ENCODE data around the gene JOSD1. TPM values are rescaled to one million over a fixed set of nuclear protein-coding genes. Genes with fewer than 3 reads are reported as not detected.
"Not testable (repeated sequence)": the region's sequence is repeated elsewhere in the genome, so short reads cannot be mapped to it uniquely, and the experiment has no call there.

Gene JOSD1
- polyA plus RNA-seq, 3 donors: 22.5 to 37.8 (median 34.1) TPM

DNA sequence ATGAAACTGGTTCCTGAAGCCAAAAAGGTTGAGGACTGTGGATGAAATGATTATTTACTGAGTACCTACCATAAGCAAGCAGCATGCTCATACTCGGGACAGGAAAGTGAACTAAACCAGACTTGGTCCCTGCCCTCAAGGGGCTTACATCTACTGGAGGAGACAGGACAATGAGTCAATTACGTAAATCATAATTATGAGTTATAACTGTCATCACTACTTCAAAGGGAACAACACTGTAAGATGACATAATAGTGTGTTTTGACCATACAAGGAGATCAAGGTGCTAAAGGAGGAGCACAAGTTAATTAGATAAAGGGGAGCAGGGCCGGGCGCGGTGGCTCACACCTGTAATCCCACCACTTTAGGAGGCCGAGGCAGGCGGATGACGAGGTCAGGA, 47.0 kb downstream of the JOSD1 start:
- no peak overlapping the region for H3K27ac ChIP-seq (ENCODE audit: low read depth, low read length)

GRCh38 chr22:38652859-38653258, 47.9 kb downstream of the JOSD1 start:
- no peak overlapping the region for H3K27ac ChIP-seq (ENCODE audit: low read depth, low read length)

More for the DNA sequence above, 47.0 kb downstream of the JOSD1 start:
- 97% methylated on average over 8 of the region's 8 CpGs for WGBS, 3 donors

DNA sequence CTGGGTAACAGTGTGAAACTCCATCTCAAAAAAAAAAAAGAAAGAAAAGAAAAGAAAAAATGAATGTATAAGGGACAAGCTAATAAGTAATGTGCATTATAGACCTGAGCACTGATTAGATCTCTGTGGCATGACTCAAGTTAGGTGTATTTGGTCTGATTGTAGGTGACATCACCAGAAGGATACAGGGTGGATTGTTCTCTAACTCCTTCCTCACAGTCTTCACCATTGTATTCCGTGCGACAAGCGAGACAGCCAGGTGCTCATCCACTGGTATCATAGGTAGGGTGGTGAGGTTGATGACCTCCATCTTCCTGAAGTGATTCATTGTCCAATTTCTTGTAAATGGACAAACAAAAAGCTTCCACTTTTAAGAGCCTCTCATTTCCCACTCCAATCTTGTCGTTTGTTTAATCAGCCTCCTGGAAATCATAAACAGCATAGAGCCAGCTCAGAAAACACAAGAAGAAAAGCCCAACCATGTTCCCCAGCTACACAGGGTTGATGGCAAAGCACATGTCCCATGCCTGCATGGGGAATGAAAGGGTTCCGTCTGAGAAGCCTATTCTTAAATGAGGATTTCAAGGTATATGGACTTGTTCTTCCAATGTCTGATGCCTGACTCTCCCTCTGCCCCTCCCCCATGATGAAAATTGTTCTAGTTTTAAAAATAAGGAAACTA, 50.8 kb downstream of the JOSD1 start:
- no peak overlapping the region for H3K27ac ChIP-seq (ENCODE audit: low read depth, low read length)
- 71 to 84% (median 79%) methylated on average over 5 of the region's 5 CpGs for WGBS, 3 donors

- H3K27ac ChIP-seq (ENCODE audit: low read depth, low read length): no peak overlapping the region
- 90 to 95% (median 92%) methylated on average over 6 of the region's 6 CpGs for WGBS, 3 donors
These were observed 55.3 kb downstream of the JOSD1 start for GRCh38 chr22:38645430-38645829.

DNA sequence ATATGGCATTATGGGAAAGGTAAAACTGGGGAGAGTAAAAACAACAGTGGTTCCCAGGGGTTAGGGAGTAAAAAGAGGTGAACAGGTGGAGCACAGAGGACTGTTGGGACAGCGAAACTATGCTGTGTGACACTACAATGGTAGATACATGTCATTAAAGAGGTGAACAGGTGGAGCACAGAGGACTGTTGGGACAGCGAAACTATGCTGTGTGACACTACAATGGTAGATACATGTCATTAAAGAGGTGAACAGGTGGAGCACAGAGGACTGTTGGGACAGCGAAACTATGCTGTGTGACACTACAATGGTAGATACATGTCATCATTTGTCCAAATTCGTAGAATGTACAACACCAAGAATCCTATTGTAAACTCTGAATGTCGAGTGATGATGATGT, 56.5 kb downstream of the JOSD1 start:
- WGBS, 3 donors: 92 to 96% (median 95%) methylated on average over 4 to 5 of the region's 5 CpGs
- not testable (repeated sequence) for H3K27ac ChIP-seq (ENCODE audit: low read depth, low read length)

DNA sequence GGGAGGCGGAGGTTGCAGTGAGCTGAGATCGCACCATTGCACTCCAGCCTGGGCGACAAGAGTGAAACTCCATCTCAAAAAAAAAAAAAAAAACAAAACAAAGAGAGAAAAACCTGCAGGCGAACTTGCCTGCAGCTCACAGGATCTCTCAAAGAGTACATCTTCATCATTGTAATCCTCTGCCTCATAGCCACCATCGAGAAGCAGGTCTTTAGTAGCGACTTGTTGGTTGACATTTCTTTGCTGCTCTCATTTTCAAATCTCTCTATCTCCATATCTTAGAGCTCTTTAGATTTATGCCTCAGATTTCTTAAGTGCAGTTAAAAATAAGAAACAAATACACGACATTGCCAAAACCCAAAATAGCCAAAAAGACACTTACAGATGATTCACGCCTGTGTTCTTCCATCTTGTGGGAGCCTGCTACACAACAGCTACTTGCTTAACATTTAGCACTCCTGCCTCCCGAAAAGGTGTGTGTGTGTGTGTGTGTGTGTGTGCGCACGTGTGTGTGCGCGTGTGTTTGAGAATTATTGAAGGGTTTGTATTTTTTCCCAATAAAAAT, 59.2 kb downstream of the JOSD1 start:
- 94 to 95% (median 95%) methylated on average over 12 to 13 of the region's 13 CpGs for WGBS, 3 donors
- H3K27ac ChIP-seq (ENCODE audit: low read depth, low read length): no peak overlapping the region

GRCh38 chr22:38638728-38639127, 62.0 kb downstream of the JOSD1 start:
- WGBS, 3 donors: 64 to 75% (median 67%) methylated on average over 3 of the region's 3 CpGs
- H3K27ac ChIP-seq (ENCODE audit: low read depth, low read length): no peak overlapping the region

- WGBS, 3 donors: 89 to 91% (median 90%) methylated on average over 2 of the region's 2 CpGs
- no peak overlapping the region for H3K27ac ChIP-seq (ENCODE audit: low read depth, low read length)
These were observed 62.5 kb downstream of the JOSD1 start for GRCh38 chr22:38638216-38638615.

Other genes with a start within 250 kb of the JOSD1 start
- not detected for gene KCNJ4, start 245.7 kb downstream of the JOSD1 start, polyA plus RNA-seq
- gene KDELR3, start 232.8 kb downstream of the JOSD1 start, polyA plus RNA-seq: 10 to 100 TPM in 1 of 3 donors, 1 to 10 TPM in 2; 6.5 to 24.2 (median 8.0) TPM
- gene DDX17, start 194.6 kb downstream of the JOSD1 start, polyA plus RNA-seq: 100 to 1,000 TPM; 124 to 144 (median 140) TPM
- gene DMC1, start 130.8 kb downstream of the JOSD1 start, polyA plus RNA-seq: 10 to 100 TPM in 1 of 3 donors, under 1 TPM in 2; 0.16 to 18.2 (median 0.23) TPM
- under 1 TPM in 2 of 3 donors, not detected in 1; 0.04 to 0.15 TPM for gene FAM227A, start 44.6 kb downstream of the JOSD1 start, polyA plus RNA-seq
- gene CBY1, start 44.3 kb downstream of the JOSD1 start, polyA plus RNA-seq: 10 to 100 TPM; 22.8 to 69.5 (median 23.6) TPM
- 10 to 100 TPM; 18.6 to 48.8 (median 39.9) TPM for gene TOMM22, start 19.0 kb downstream of the JOSD1 start, polyA plus RNA-seq
- gene GTPBP1, start 5.0 kb upstream of the JOSD1 start, polyA plus RNA-seq: 10 to 100 TPM; 13.2 to 20.9 (median 13.9) TPM
- 100 to 1,000 TPM in 1 of 3 donors, 10 to 100 TPM in 2; 76.8 to 218 (median 76.9) TPM for gene SUN2, start 55.1 kb upstream of the JOSD1 start, polyA plus RNA-seq
- 10 to 100 TPM; 11.6 to 16.0 (median 14.2) TPM for gene DNAL4, start 93.2 kb upstream of the JOSD1 start, polyA plus RNA-seq
- gene NPTXR, start 143.1 kb upstream of the JOSD1 start, polyA plus RNA-seq: 1 to 10 TPM; 2.7 to 3.6 (median 2.7) TPM
- gene CBX6, start 171.3 kb upstream of the JOSD1 start, polyA plus RNA-seq: 10 to 100 TPM in 2 of 3 donors, 1 to 10 TPM in 1; 9.6 to 26.3 (median 14.9) TPM